ENCODE data around the gene TTC4. TPM values are rescaled to one million over a fixed set of nuclear protein-coding genes. Genes with fewer than 3 reads are reported as not detected.

Gene TTC4
- total RNA-seq, 1 experiment from 2014 or later, result 34.7 TPM

- Histone ChIP-seq H3K36me3 (ENCODE audit: low read depth, low read length) (no peaks in the 10 kb centered on the region), H3K9me3 (ENCODE audit: low read length) (no peaks in the 10 kb centered on the region), H3K9me2 (replicated peaks; ENCODE audit: low read length) (no peaks in the 10 kb centered on the region), H3K79me2 (ENCODE audit: low read length) (no peaks in the 10 kb centered on the region), H3K9ac (ENCODE audit: low read length) (no peak overlapping the region), H3K4me2 (ENCODE audit: low read length) (no peak overlapping the region), H2AFZ (ENCODE audit: low read length) (no peak overlapping the region), H3K27ac (ENCODE audit: low read length) (no peak overlapping the region), H3K4me3 (ENCODE audit: low read length) (no peak overlapping the region), H3K4me1 (ENCODE audit: insufficient read depth, low read length) (no peaks in the 10 kb centered on the region), H3K27me3 (ENCODE audit: low read length) (no peaks in the 10 kb centered on the region), H3F3A (ENCODE audit: low read length, unreplicated experiment) (no peaks in the 10 kb centered on the region), H4K20me1 (ENCODE audit: low read length) (no peaks in the 10 kb centered on the region)
- ChIA-PET POLR2A (ENCODE audit: unreplicated experiment) (no interaction called here), CTCF (no interaction called here)
- BruUV-seq (replicated peaks), result no TSS peak
- ATAC-seq (no peak), DNase-seq (no peak)
- TF ChIP-seq EZH2 (IDR thresholded peaks at IDR 0.05; ENCODE audit: low read length, unreplicated experiment), result no peak
- TF ChIP-seq CTCF (conservative IDR thresholded peaks at IDR 0.05; ENCODE audit: low read depth, low read length), result no peak
- TF ChIP-seq EZH2phosphoT487 (IDR thresholded peaks at IDR 0.05; ENCODE audit: borderline replicate concordance, low read length), result no peak
- intact Hi-C loops (cut with micrococcal nuclease), result no loop called here
Observed at GRCh38 chr1:54751426-54751825, 35.8 kb downstream of the TTC4 start.

- Histone ChIP-seq H3K9me2 (replicated peaks; ENCODE audit: low read length) (no peaks in the 10 kb centered on the region), H3K9ac (ENCODE audit: low read length) (no peak overlapping the region), H3K27ac (ENCODE audit: low read length) (no peak overlapping the region), H3K27me3 (ENCODE audit: low read length) (no peaks in the 10 kb centered on the region), H3K79me2 (ENCODE audit: low read length) (no peaks in the 10 kb centered on the region), H3F3A (ENCODE audit: low read length, unreplicated experiment) (no peaks in the 10 kb centered on the region), H4K20me1 (ENCODE audit: low read length) (no peaks in the 10 kb centered on the region), H3K4me2 (ENCODE audit: low read length) (no peak overlapping the region), H3K36me3 (ENCODE audit: low read depth, low read length) (no peaks in the 10 kb centered on the region), H3K4me3 (ENCODE audit: low read length) (no peak overlapping the region), H3K4me1 (ENCODE audit: insufficient read depth, low read length) (no peaks in the 10 kb centered on the region), H3K9me3 (ENCODE audit: low read length) (no peaks in the 10 kb centered on the region), H2AFZ (ENCODE audit: low read length) (no peak overlapping the region)
- TF ChIP-seq EZH2phosphoT487 (IDR thresholded peaks at IDR 0.05; ENCODE audit: borderline replicate concordance, low read length), result no peak
- no peak for TF ChIP-seq EZH2 (IDR thresholded peaks at IDR 0.05; ENCODE audit: low read length, unreplicated experiment)
- no peak for TF ChIP-seq CTCF (conservative IDR thresholded peaks at IDR 0.05; ENCODE audit: low read depth, low read length)
- intact Hi-C loops (cut with micrococcal nuclease), result no loop called here
- CTCF ChIA-PET, result no interaction called here
- no TSS peak for BruUV-seq (replicated peaks)
- POLR2A ChIA-PET (ENCODE audit: unreplicated experiment), result no interaction called here
- DNase-seq, result no peak
- no peak for ATAC-seq
Observed at GRCh38 chr1:54754045-54754444, 38.4 kb downstream of the TTC4 start.

- no peak overlapping the region for H3K4me3 ChIP-seq (ENCODE audit: low read length)
- H4K20me1 ChIP-seq (ENCODE audit: low read length), result no peaks in the 10 kb centered on the region
- no peaks in the 10 kb centered on the region for H3K9me2 ChIP-seq (replicated peaks; ENCODE audit: low read length)
- no peak for DNase-seq
- BruUV-seq (replicated peaks), result no TSS peak
- no peak overlapping the region for H3K4me2 ChIP-seq (ENCODE audit: low read length)
- ChIA-PET POLR2A (ENCODE audit: unreplicated experiment) (no interaction called here), CTCF (no interaction called here)
- intact Hi-C loops (cut with micrococcal nuclease), result no loop called here
- ATAC-seq, result no peak
- H3K9ac ChIP-seq (ENCODE audit: low read length), result no peak overlapping the region
- no peaks in the 10 kb centered on the region for H3K36me3 ChIP-seq (ENCODE audit: low read depth, low read length)
- H3K4me1 ChIP-seq (ENCODE audit: insufficient read depth, low read length), result no peaks in the 10 kb centered on the region
- H3K79me2 ChIP-seq (ENCODE audit: low read length), result no peaks in the 10 kb centered on the region
- H2AFZ ChIP-seq (ENCODE audit: low read length), result no peak overlapping the region
- H3K27ac ChIP-seq (ENCODE audit: low read length), result no peak overlapping the region
- H3F3A ChIP-seq (ENCODE audit: low read length, unreplicated experiment), result no peaks in the 10 kb centered on the region
- no peaks in the 10 kb centered on the region for H3K9me3 ChIP-seq (ENCODE audit: low read length)
- TF ChIP-seq CTCF (conservative IDR thresholded peaks at IDR 0.05; ENCODE audit: low read depth, low read length), result no peak
- TF ChIP-seq EZH2phosphoT487 (IDR thresholded peaks at IDR 0.05; ENCODE audit: borderline replicate concordance, low read length), result no peak
- no peak for TF ChIP-seq EZH2 (IDR thresholded peaks at IDR 0.05; ENCODE audit: low read length, unreplicated experiment)
- H3K27me3 ChIP-seq (ENCODE audit: low read length), result no peaks in the 10 kb centered on the region
Observed at GRCh38 chr1:54754486-54755285, 39.0 kb downstream of the TTC4 start.
